NB4 (cell line): ENCODE data around the gene SLC47A2.

ENCODE experiments used
- DNase-seq: peaks from one replicate; pipeline ENCODE4 v3.0.0; 2010; ENCODE audit warnings: low read depth
- H3K4me3 ChIP-seq: one replicate; pipeline ENCODE4 v1.5.1; 2011; ENCODE audit warnings: mild to moderate bottlenecking, low read depth, low read length, moderate library complexity
- CTCF ChIP-seq: IDR thresholded peaks from one replicate; pipeline ENCODE4 v1.5.1; 2012; ENCODE audit warnings: low read depth, low read length
- MAX ChIP-seq: IDR thresholded peaks from 2 replicates; pipeline ENCODE4 v1.6.1; 2011; ENCODE audit warnings: low read depth, low read length
- MYC ChIP-seq: IDR thresholded peaks from 2 replicates; pipeline ENCODE4 v1.6.1; 2011; ENCODE audit warnings: low read depth, low read length
- POLR2A ChIP-seq: IDR thresholded peaks from 2 replicates; pipeline ENCODE4 v1.6.1; 2011; ENCODE audit warnings: mild to moderate bottlenecking; ENCODE audit not compliant: insufficient read length; ENCODE audit errors: extremely low read depth

The SLC47A2 gene

GRCh38 chr17:19717031-19717360 is 612 bp upstream of the SLC47A2 start:
- DNase-seq: no peak
- TF ChIP-seq MAX (no peak), CTCF (no peak), POLR2A (no peak), MYC (no peak)
- no peak overlapping the region for H3K4me3 ChIP-seq

DNA sequence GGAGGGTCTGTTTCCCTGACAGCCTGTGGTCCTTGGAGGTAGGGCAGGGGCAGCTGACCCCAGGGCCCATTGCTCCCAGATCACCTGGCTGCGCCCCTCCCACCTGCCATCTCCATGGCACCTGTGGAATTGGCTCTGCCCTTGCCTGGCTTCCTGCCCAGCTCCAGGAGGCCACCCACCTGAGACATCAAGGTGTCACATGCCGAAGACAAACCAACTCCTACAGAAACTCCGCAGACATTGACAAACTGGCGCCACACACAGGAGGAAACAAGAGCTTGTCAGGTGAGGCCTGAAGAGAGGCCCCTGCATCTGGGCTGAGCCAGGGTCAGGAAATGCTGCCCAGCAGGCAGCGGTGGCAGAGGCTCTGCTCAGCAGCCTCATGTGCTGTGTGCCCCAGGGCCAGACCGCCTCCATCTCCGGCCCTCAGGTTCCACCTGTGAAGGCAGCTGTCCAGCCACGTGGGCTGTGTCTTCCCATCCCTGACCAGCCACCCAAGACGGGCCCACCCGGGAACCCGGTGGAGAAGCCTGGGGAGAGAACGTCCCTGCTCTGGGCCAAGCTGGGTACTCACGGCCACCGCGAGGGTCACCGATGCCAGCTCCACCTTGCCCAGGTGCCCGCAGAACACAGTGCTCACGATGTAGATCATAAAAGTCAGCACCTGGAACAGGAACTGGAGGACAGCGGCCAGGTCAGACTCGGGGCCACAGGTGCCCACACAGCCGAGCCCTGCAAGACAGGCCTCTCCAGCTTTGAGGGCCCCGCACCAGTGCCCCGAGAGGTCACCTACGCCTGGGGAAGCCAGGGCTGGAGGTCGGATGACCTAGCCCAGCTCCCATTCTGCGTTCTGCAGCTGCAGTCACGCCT is 1.6 kb downstream of the SLC47A2 start:
- TF ChIP-seq MYC (no peak), CTCF (no peak), POLR2A (no peak)
- no peak for DNase-seq
- no peak overlapping the region for H3K4me3 ChIP-seq

DNA sequence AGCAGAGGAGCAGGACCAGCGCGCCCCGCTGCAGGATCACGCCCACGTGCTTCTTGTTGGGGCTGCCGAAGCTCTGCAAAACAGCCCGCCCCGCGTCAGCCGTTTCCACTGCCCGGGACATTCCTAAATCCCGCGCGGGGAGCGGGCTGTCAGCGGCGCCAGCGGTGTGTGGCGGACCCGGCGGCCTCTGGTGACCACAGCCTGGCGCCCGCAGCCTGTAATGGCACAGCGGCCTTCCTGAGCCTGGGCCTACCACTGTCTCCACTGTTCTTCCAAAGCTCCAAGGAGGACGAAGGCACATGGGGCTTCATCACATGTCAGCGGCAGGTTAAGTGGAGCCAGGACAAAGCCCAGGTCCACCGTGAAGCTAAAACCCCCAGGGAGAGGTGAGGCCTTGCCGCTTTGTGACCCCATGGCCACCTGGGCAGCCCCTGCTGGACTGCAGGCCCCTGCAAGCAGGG is 2.5 kb downstream of the SLC47A2 start:
- no peak for DNase-seq
- no peak for TF ChIP-seq MAX
- no peak for TF ChIP-seq CTCF
- no peak overlapping the region for H3K4me3 ChIP-seq

DNA sequence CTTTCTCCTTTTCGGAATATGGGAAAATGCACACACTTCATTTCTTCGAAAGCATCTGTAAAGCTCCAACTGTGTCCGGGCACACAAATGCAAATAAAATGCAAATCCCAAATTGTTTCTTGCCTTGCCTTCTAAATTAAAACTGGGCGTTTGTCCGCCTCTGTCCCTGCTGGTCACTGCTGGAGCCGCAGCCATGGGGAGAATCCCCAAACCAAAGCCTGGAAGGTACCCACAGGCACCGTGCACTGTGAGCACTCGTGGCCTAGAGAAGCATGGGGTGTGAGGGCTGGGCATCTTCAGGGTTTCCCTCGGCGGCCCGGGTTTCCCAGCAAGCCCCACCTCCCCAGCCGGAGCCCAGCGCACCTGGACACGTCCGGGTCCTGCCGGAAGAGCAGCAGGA is 2.9 kb downstream of the SLC47A2 start:
- no peak overlapping the region for H3K4me3 ChIP-seq
- TF ChIP-seq POLR2A (no peak), MYC (no peak), MAX (no peak), CTCF (no peak)
- DNase-seq: no peak

DNA sequence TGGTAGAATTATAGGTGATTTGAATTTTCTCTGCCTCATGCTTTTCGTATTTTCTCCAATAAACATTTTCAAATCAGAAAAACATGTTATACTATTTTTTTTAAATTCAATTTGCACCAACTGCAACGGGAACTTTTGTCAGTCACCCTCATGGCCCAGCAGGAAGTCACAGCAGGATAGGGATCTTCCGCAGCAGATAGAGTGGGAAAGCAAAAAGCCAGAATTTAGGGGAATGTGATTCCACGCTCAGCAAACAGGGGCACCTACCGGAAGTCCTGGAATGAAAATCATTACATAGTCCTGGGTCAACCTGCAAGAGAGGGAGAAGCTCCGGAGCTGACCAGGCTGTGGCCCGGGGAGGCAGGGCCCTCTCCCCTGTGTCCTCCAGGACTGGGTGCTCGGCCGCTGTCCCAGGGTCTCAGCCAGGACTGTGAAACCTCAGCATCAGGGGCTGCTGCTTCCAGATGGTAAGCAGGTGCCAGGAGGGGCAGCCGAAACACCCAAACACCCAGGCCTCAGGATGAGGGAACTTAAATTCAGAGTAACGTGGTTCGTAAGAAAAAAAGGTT is 3.9 kb downstream of the SLC47A2 start:
- no peak for DNase-seq
- H3K4me3 ChIP-seq: no peak overlapping the region
- TF ChIP-seq POLR2A (no peak), CTCF (no peak), MYC (no peak), MAX (no peak)

DNA sequence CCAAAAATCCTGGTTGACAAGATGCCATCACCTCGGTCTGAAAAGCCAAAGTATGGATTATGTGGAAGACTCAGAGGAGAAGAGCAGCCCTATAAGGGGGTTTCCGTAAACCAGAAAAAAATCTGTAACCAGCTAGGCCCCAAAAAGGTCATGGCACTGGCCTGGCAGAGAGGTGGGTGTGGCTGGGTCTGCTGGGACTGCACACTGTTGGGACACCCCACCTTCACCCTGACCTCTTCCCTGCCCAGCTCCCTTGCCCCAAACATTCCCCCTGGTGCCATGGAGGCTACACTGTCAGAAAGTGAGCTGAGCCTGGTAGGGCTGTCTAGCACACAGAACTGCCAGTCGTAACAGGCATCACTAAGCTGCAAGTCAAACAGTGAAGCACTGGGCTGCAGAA is 6.5 kb downstream of the SLC47A2 start:
- DNase-seq: no peak
- TF ChIP-seq CTCF (no peak), MYC (no peak), POLR2A (no peak), MAX (no peak)
- no peak overlapping the region for H3K4me3 ChIP-seq
